Astrocyte (in vitro differentiated cells and primary cell): Measurements from ENCODE around the gene DNAJC11. TPM values are rescaled to one million over a fixed set of nuclear protein-coding genes. Genes with fewer than 3 reads are reported as not detected.

Experiments
- DNase-seq: peaks from one replicate; pipeline ENCODE4 v3.0.0-alpha.2; 2010; ENCODE audit warnings: low read depth
- FAIRE-seq: peaks from 2 replicates; lab custom pipeline; 2011; peaks lifted over from hg19 to GRCh38; lab: Jason Lieb, UNC
- H2AFZ ChIP-seq: 2 replicates; pipeline ENCODE4 v1.6.0; 2012; ENCODE audit warnings: low read depth, low read length, inconsistent platforms
- H3K27ac ChIP-seq: 2 replicates; pipeline ENCODE4 v1.5.1; 2011; ENCODE audit warnings: low read depth, low read length, inconsistent platforms
- H3K27me3 ChIP-seq: 2 replicates; pipeline ENCODE4 v1.6.0; 2011; ENCODE audit warnings: low read length, inconsistent platforms; ENCODE audit not compliant: insufficient read depth
- H3K36me3 ChIP-seq: 2 replicates; pipeline ENCODE4 v1.5.1; 2011; ENCODE audit warnings: low read length, inconsistent platforms; ENCODE audit not compliant: insufficient read depth
- H3K4me1 ChIP-seq: 2 replicates; pipeline ENCODE4 v1.5.1; 2011; ENCODE audit warnings: low read length, inconsistent platforms; ENCODE audit not compliant: insufficient read depth
- H3K4me2 ChIP-seq: 2 replicates; pipeline ENCODE4 v1.6.0; 2012; ENCODE audit warnings: low read length, inconsistent platforms
- H3K4me3 ChIP-seq: 2 replicates; pipeline ENCODE4 v1.5.1; 2011; ENCODE audit warnings: low read depth, mild to moderate bottlenecking, low read length, inconsistent platforms; ENCODE audit not compliant: insufficient read depth
- H3K79me2 ChIP-seq: 2 replicates; pipeline ENCODE4 v1.6.0; 2012; ENCODE audit warnings: mild to moderate bottlenecking, low read length, inconsistent platforms; ENCODE audit not compliant: insufficient read depth
- H3K9ac ChIP-seq: 2 replicates; pipeline ENCODE4 v1.6.0; 2012; ENCODE audit warnings: mild to moderate bottlenecking, low read length, inconsistent platforms
- H3K9me3 ChIP-seq: 2 replicates; pipeline ENCODE4 v1.5.1; 2012; ENCODE audit warnings: low read depth, mild to moderate bottlenecking, low read length, inconsistent platforms; ENCODE audit not compliant: insufficient read depth
- H4K20me1 ChIP-seq: 2 replicates; pipeline ENCODE4 v1.6.0; 2012; ENCODE audit warnings: low read length, inconsistent platforms; ENCODE audit not compliant: insufficient read depth
- H3K27ac Mint-ChIP-seq: one replicate; pipeline ENCODE4 v1.8.0; 2021; ENCODE audit warnings: mild to moderate bottlenecking, mixed read lengths; ENCODE audit not compliant: unreplicated experiment
- H3K27me3 Mint-ChIP-seq: one replicate; pipeline ENCODE4 v1.8.0; 2021; ENCODE audit warnings: low read depth, mixed read lengths; ENCODE audit not compliant: unreplicated experiment
- H3K36me3 Mint-ChIP-seq: one replicate; pipeline ENCODE4 v1.8.0; 2021; ENCODE audit warnings: low read depth, mixed read lengths; ENCODE audit not compliant: unreplicated experiment
- H3K4me1 Mint-ChIP-seq: one replicate; pipeline ENCODE4 v1.8.0; 2021; ENCODE audit warnings: low read depth, mixed read lengths; ENCODE audit not compliant: unreplicated experiment
- H3K4me3 Mint-ChIP-seq: one replicate; pipeline ENCODE4 v1.8.0; 2021; ENCODE audit warnings: mild to moderate bottlenecking, moderate library complexity, mixed read lengths; ENCODE audit not compliant: unreplicated experiment
- H3K9me3 Mint-ChIP-seq: one replicate; pipeline ENCODE4 v1.8.0; 2021; ENCODE audit warnings: mild to moderate bottlenecking, mixed read lengths; ENCODE audit not compliant: unreplicated experiment
- EZH2 ChIP-seq: IDR thresholded peaks from 2 replicates; pipeline ENCODE4 v1.6.1; 2012; ENCODE audit warnings: mild to moderate bottlenecking, low read length, inconsistent platforms; ENCODE audit not compliant: insufficient read depth
- total RNA-seq: library from RNA; stranded (reverse); gene quantifications from 2 replicates; pipeline ENCODE4 v1.2.1, GENCODE V29; 2021
- TF ChIP-seq, protein P1 (sequence below): IDR thresholded peaks from 2 replicates; pipeline ENCODE4 v1.5.1; 2011; ENCODE audit warnings: low read depth, mild to moderate bottlenecking, inconsistent platforms, low read length, moderate library complexity; ENCODE audit not compliant: insufficient read depth

Gene DNAJC11
- total RNA-seq, 1 donor from 2014 or later = 63.9 TPM

DNA sequence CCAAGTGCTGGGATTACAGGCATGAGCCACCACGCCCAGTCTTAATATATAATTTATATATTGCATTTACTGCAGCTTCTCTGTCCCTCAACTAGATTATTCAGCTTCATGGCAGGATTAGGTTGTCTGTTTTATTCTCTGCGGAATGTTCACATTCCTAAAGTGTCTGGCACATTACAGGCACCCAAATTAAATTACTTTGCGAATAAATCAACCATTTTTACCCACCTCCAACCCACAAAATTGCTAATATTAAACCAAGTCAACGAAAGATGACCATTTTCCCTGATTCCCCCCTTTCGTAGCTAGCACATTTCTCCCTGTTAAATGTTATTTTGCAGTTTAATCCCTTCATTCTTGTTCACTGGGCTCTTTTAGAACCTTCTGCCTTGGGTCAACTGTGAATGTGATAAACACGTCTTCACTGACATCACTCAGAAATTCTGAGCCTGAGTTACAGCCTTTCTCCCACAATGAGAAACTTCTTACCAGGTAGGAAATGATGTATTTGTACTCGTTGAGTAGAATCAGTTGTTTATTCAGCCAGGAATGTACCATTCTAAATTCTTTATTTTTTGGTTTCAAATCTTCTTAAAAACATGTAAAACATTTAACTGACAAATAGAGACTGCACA is 41.1 kb downstream of the DNAJC11 start:
- H3K27ac Mint-ChIP-seq = no peak overlapping the region
- Histone ChIP-seq H3K9me3 (no peaks in the 10 kb centered on the region), H3K36me3 (peaks cover 5% of the 10 kb centered on the region), H3K9ac (no peak overlapping the region), H2AFZ (no peak overlapping the region), H3K4me1 (no peaks in the 10 kb centered on the region), H3K79me2 (peaks cover 11% of the 10 kb centered on the region), H3K27me3 (no peaks in the 10 kb centered on the region), H3K4me2 (no peak overlapping the region), H3K4me3 (no peak overlapping the region), H3K27ac (no peak overlapping the region), H4K20me1 (peaks cover 23% of the 10 kb centered on the region)
- TF ChIP-seq EZH2 = no peak
- TF ChIP-seq, protein P1, sequence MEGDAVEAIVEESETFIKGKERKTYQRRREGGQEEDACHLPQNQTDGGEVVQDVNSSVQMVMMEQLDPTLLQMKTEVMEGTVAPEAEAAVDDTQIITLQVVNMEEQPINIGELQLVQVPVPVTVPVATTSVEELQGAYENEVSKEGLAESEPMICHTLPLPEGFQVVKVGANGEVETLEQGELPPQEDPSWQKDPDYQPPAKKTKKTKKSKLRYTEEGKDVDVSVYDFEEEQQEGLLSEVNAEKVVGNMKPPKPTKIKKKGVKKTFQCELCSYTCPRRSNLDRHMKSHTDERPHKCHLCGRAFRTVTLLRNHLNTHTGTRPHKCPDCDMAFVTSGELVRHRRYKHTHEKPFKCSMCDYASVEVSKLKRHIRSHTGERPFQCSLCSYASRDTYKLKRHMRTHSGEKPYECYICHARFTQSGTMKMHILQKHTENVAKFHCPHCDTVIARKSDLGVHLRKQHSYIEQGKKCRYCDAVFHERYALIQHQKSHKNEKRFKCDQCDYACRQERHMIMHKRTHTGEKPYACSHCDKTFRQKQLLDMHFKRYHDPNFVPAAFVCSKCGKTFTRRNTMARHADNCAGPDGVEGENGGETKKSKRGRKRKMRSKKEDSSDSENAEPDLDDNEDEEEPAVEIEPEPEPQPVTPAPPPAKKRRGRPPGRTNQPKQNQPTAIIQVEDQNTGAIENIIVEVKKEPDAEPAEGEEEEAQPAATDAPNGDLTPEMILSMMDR = no peak
- H3K4me1 Mint-ChIP-seq = no peaks in the 10 kb centered on the region
- H3K9me3 Mint-ChIP-seq = no peaks in the 10 kb centered on the region
- FAIRE-seq = no peak
- DNase-seq = no peak
- H3K4me3 Mint-ChIP-seq = no peak overlapping the region
- peaks cover 23% of the 10 kb centered on the region for H3K36me3 Mint-ChIP-seq
- H3K27me3 Mint-ChIP-seq = no peaks in the 10 kb centered on the region

DNA sequence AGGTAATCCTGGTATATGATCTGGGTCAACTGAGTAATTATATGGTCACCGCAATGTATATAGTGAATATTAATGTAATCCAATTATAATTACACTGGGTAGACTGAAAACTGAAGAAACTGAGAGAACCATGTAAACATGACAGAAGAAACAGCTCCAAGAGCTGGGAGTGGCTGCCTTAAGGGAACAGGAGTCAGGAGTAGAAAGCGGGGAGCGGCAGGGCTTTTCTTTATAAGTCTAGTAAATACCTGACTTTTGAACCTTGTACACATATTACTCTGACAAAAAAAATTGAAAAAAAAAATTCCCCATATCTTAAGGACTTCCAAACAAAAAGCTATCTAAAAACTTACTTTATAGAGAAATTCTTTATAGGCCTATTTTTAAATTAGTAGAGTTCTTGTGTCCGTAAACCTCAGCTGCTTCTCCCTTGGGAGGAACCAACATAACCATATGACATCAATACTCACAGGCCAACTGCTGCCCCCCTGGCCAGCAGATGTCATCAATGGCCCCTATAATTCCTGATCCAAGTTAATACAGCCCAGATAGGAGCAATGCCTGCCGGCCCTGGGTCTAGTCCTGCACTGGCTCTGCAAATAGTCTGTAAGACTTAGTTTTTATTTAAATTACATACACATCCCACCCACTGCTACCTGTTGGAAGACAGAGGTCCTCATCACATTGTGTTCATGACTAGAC is 43.1 kb downstream of the DNAJC11 start:
- no peaks in the 10 kb centered on the region for H3K27me3 ChIP-seq

More for the DNA sequence above, 43.1 kb downstream of the DNAJC11 start:
- Mint-ChIP-seq H3K4me1 (peaks cover 5% of the 10 kb centered on the region), H3K9me3 (no peaks in the 10 kb centered on the region), H3K27ac (no peak overlapping the region), H3K27me3 (no peaks in the 10 kb centered on the region), H3K4me3 (no peak overlapping the region), H3K36me3 (peaks cover 15% of the 10 kb centered on the region)
- DNase-seq (no peak), FAIRE-seq (no peak)
- no peaks in the 10 kb centered on the region for H3K9me3 ChIP-seq
- no peak overlapping the region for H3K9ac ChIP-seq
- H3K36me3 ChIP-seq = peaks cover 8% of the 10 kb centered on the region
- H3K4me3 ChIP-seq = no peak overlapping the region
- no peaks in the 10 kb centered on the region for H3K4me1 ChIP-seq
- TF ChIP-seq, protein P1 = no peak
- no peak for TF ChIP-seq EZH2
- H2AFZ ChIP-seq = no peak overlapping the region
- peaks cover 38% of the 10 kb centered on the region for H4K20me1 ChIP-seq
- no peak overlapping the region for H3K27ac ChIP-seq
- peaks cover 11% of the 10 kb centered on the region for H3K79me2 ChIP-seq
- H3K4me2 ChIP-seq = no peak overlapping the region
